HepG2 (cell line): Measurements from ENCODE around the gene TBC1D1. TPM values are rescaled to one million over a fixed set of nuclear protein-coding genes. Genes with fewer than 3 reads are reported as not detected.

Experiments used
- ATAC-seq: fragments of 200-7000 bp; cut with Tn5 transposase; 3 replicates; pipeline ENCODE4 v1.9.1; 2020; ENCODE audit warnings: mild to moderate bottlenecking, moderate library complexity
- BruUV-seq: library from RNA; stranded (reverse); fragments of 400-500 nt; replicated peaks from 2 replicates; lab custom pipeline; 2021; lab: Mats Ljungman, UMichigan
- CTCF ChIA-PET: fragments of 300-600 bp; formaldehyde crosslinking; extraction: SDS; loops from one replicate; lab custom pipeline; 2021; ENCODE audit warnings: low total read pairs, inconsistent platforms, low intra/inter-chr PET ratio; lab: Yijun Ruan, JAX
- POLR2A ChIA-PET: fragments of 350-600 bp; sonication (Branson Sonifier 250); formaldehyde crosslinking; loops from one replicate; lab custom pipeline; 2020; ENCODE audit warnings: antibody characterized with exemption, inconsistent platforms; lab: Yijun Ruan, JAX
- DNase-seq: peaks from one replicate; pipeline ENCODE4 v3.0.0-alpha.2; 2015; ENCODE audit warnings: low spot score
- FAIRE-seq: peaks from 3 replicates; lab custom pipeline; 2011; peaks lifted over from hg19 to GRCh38; lab: Jason Lieb, UNC
- H2AFZ ChIP-seq: one replicate; pipeline ENCODE4 v1.6.1; 2011; ENCODE audit warnings: low read length, inconsistent platforms
- H3K27ac ChIP-seq: fragments of 300-600 bp; 3 replicates; pipeline ENCODE4 v1.8.0; 2011; ENCODE audit warnings: mixed run types, mild to moderate bottlenecking, mixed read lengths, low read length, inconsistent platforms; ENCODE audit not compliant: insufficient read depth; ENCODE audit errors: extremely low read length
- H3K27me3 ChIP-seq, 2 experiments: fragments of 200-600 bp in 1 of 2; 2 replicates in 1 of 2; 3 replicates in 1 of 2; pipeline versions ENCODE4 v1.6.0 to v1.8.0; 2011; ENCODE audit warnings: low read length in 2 of 2, mild to moderate bottlenecking in 2 of 2, moderate library complexity in 2 of 2, inconsistent platforms in 1 of 2; ENCODE audit not compliant: insufficient read depth in 2 of 2, control insufficient read depth in 1 of 2
- H3K36me3 ChIP-seq, 2 experiments: fragments of 200-600 bp in 1 of 2; replicated peaks in 1 of 2; 2 replicates in 1 of 2; 3 replicates in 1 of 2; pipeline versions ENCODE4 v1.5.1 to v1.8.0; 2011; ENCODE audit warnings: low read length in 2 of 2, inconsistent platforms in 1 of 2; ENCODE audit not compliant: insufficient read depth in 2 of 2, control insufficient read depth in 1 of 2
- H3K4me1 ChIP-seq: 2 replicates; pipeline ENCODE4 v1.5.1; 2012; ENCODE audit warnings: low read length, inconsistent platforms; ENCODE audit not compliant: insufficient read depth
- H3K4me2 ChIP-seq: 2 replicates; pipeline ENCODE4 v1.6.0; 2011; ENCODE audit warnings: low read depth, low read length, inconsistent platforms
- H3K4me3 ChIP-seq, 3 experiments: fragments of 200-600 bp in 1 of 3; sonication (generic), shearing (Covaris generic) in 1 of 3; replicated peaks in 1 of 3; 2 replicates each; pipeline ENCODE4 v1.5.1; 2011 to 2016; ENCODE audit warnings: low read length in 3 of 3, inconsistent platforms in 2 of 3, low read depth in 2 of 3, mild to moderate bottlenecking in 2 of 3, control low read depth in 1 of 3, mixed read lengths in 1 of 3; ENCODE audit not compliant: insufficient read depth in 1 of 3
- H3K79me2 ChIP-seq: one replicate; pipeline ENCODE4 v1.6.1; 2011; ENCODE audit warnings: low read length, inconsistent platforms; ENCODE audit not compliant: insufficient read depth
- H3K9ac ChIP-seq: 2 replicates; pipeline ENCODE4 v1.6.0; 2011; ENCODE audit warnings: mild to moderate bottlenecking, low read depth, low read length, inconsistent platforms; ENCODE audit not compliant: insufficient read depth
- H3K9me3 ChIP-seq: 2 replicates; pipeline ENCODE4 v1.5.1; 2012; ENCODE audit warnings: mild to moderate bottlenecking, low read length
- H4K20me1 ChIP-seq: 2 replicates; pipeline ENCODE4 v1.6.0; 2011; ENCODE audit warnings: inconsistent platforms, mild to moderate bottlenecking, low read length, moderate library complexity; ENCODE audit not compliant: insufficient read depth
- EHMT2 ChIP-seq: fragments of 200-600 bp; sonication (generic); IDR thresholded peaks from 2 replicates; pipeline ENCODE4 v1.7.0; 2017; ENCODE audit warnings: antibody characterized with exemption, low read depth, low read length, borderline replicate concordance
- MYNN ChIP-seq: sonication (generic); formaldehyde crosslinking; IDR thresholded peaks from 2 replicates; pipeline ENCODE4 v1.4.0; 2020; ENCODE audit warnings: mild to moderate bottlenecking, low read depth, missing genetic modification reagents
- PPARG ChIP-seq: conservative IDR thresholded peaks from 2 replicates; pipeline ENCODE4 v1.6.1; 2016; ENCODE audit warnings: missing biosample characterization, missing genetic modification reagents
- SNRNP70 ChIP-seq: fragments of 200-400 bp; formaldehyde crosslinking; IDR thresholded peaks from 2 replicates; pipeline ENCODE4 v1.6.1; 2017; ENCODE audit warnings: mild to moderate bottlenecking, low read depth, low read length, moderate library complexity
- SOX6 ChIP-seq, 2 experiments: fragments of 450-650 bp in 1 of 2; sonication (generic) in 1 of 2; formaldehyde crosslinking in 1 of 2; IDR thresholded peaks; 2 replicates each; pipeline versions ENCODE4 v1.4.0 to v1.6.1; 2017 to 2020; ENCODE audit warnings: antibody characterized with exemption in 1 of 2, mild to moderate bottlenecking in 1 of 2, missing genetic modification reagents in 1 of 2
- ZBTB14 ChIP-seq: sonication (generic); formaldehyde crosslinking; IDR thresholded peaks from 2 replicates; pipeline ENCODE4 v1.4.0; 2020; ENCODE audit warnings: missing genetic modification reagents
- ZNF460 ChIP-seq: sonication (generic); formaldehyde crosslinking; IDR thresholded peaks from 2 replicates; pipeline ENCODE4 v1.5.1; 2020; ENCODE audit warnings: missing genetic modification reagents, mild to moderate bottlenecking, borderline replicate concordance
- ZNF570 ChIP-seq: sonication (generic); formaldehyde crosslinking; IDR thresholded peaks from 2 replicates; pipeline ENCODE4 v1.4.0; 2020; ENCODE audit warnings: mild to moderate bottlenecking, missing genetic modification reagents, borderline replicate concordance
- WGBS: methylation state at CpG from one replicate; pipeline ENCODE4 v1.1.6; 2017; ENCODE audit warnings: low lambda C conversion rate; 5-methylcytosine and 5-hydroxymethylcytosine counted together
- in situ Hi-C: cut with HindIII; loops from 2 replicates; pipeline ENCODE4 v1.10.0; 2017; ENCODE audit warnings: low pct_unique_long_range_greater_than_20kb; ENCODE audit not compliant: extremely low pct_ligation_motif_present
- intact Hi-C: fragments of 100-400 bp; cut with micrococcal nuclease; formaldehyde crosslinking; loops from one replicate; pipeline ENCODE4 v1.10.0; 2022; ENCODE audit not compliant: unreplicated experiment
- polyA plus RNA-seq, 8 experiments: library from polyadenylated mRNA; depleted of rRNA in 3 of 8; stranded (reverse) in 7 of 8; unstranded in 1 of 8; fragments of >200 nt; fragmentation: Illumina TruSeq in 4 of 8; extraction: Trizol in 4 of 8; gene quantifications; 2 replicates each; pipeline versions ENCODE4 v1.2.1 to v1.2.3, GENCODE V29; 2011 to 2016; ENCODE audit warnings: low read depth in 4 of 8, missing spikeins in 1 of 8, mixed read lengths in 1 of 8; ENCODE audit not compliant: insufficient read depth in 1 of 8
- total RNA-seq, 5 experiments: library from RNA; depleted of rRNA; stranded (reverse); fragments of >200 nt; fragmentation: Illumina TruSeq; extraction: Trizol; gene quantifications; 2 replicates each; pipeline ENCODE4 v1.2.3, GENCODE V29; 2016; ENCODE audit warnings: low read depth in 1 of 5
- TF ChIP-seq, protein P1 (sequence below): sonication (generic); formaldehyde crosslinking; conservative IDR thresholded peaks from 2 replicates; pipeline ENCODE4 v1.4.0; 2020; ENCODE audit warnings: missing genetic modification reagents
- TF ChIP-seq, protein P2 (sequence below): sonication (generic); formaldehyde crosslinking; IDR thresholded peaks from 2 replicates; pipeline ENCODE4 v1.9.0; 2021; ENCODE audit warnings: missing genetic modification reagents, mild to moderate bottlenecking, borderline replicate concordance

TBC1D1 gene
- total and polyA plus RNA-seq, 2 of the 13 experiments (the other 11 are each of a cell fraction or from before 2014, with no cell fraction given) = 37.3 to 62.8 TPM

DNA sequence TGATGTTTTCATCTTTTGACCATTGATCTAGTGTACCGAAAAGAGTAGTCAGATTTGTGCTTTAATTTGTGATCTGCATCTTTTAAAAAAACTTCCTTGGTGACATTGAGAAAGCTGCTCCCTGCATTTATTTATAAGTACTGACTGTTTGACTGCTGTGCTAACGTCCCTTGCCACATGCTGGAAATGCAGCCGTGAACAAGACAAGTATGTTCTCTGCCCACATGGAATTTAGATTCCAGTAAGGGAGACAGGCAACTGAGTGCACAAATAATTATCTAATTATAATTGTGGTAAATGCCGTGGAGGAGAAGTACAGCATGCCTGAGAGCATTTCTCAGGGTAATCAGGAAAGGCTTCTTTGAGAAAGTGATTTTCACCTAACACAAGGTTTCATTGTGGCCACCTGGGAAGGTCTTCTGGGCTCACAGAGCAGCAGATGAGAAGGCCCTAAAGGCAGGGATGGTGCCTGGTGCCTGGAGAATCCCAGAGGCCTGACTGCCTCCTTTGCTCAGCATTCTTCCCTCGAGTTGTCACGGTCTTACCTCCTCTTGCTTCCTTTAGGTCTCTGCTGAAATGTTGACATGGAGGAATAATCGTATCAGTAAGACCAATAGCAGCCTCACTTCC lies 125.1 kb downstream of the TBC1D1 start:
- no peak for DNase-seq
- Histone ChIP-seq H2AFZ (no peak overlapping the region), H3K27ac (no peak overlapping the region), H3K9me3 (no peaks in the 10 kb centered on the region), H3K9ac (no peak overlapping the region), H3K79me2 (no peaks in the 10 kb centered on the region), H3K27me3 (no peaks in the 10 kb centered on the region), H3K36me3 (peaks cover 0 to 22% of the 10 kb centered on the region in 2 experiments; a peak in 2 of 5 replicates), H3K4me2 (no peak overlapping the region), H3K4me1 (no peaks in the 10 kb centered on the region), H3K4me3 (no peak overlapping the region), H4K20me1 (no peaks in the 10 kb centered on the region)
- 94% methylated on average over 7 of the region's 7 CpGs for WGBS
- CTCF ChIA-PET = no interaction called here
- POLR2A ChIA-PET = no interaction called here
- no peak for FAIRE-seq
- ATAC-seq = no peak
- TF ChIP-seq MYNN (no peak), ZBTB14 (CRISPR knock-in tag) (no peak), SNRNP70 (no peak), PPARG (CRISPR knock-in tag) (no peak)
- in situ Hi-C loops (no loop called here), intact Hi-C loops (no loop called here)
- no TSS peak for BruUV-seq

- Histone ChIP-seq H3K79me2 (no peaks in the 10 kb centered on the region), H3K27me3 (no peaks in the 10 kb centered on the region), H3K4me1 (no peaks in the 10 kb centered on the region), H3K4me2 (no peak overlapping the region), H2AFZ (no peak overlapping the region), H4K20me1 (no peaks in the 10 kb centered on the region), H3K4me3 (no peak overlapping the region), H3K9me3 (no peaks in the 10 kb centered on the region), H3K27ac (no peak overlapping the region), H3K36me3 (peaks cover 2 to 29% of the 10 kb centered on the region in 2 experiments; a peak in 3 of 5 replicates), H3K9ac (no peak overlapping the region)
- no peak for DNase-seq
- ATAC-seq = no peak
- BruUV-seq = no TSS peak
- intact Hi-C loops = no loop called here
- 100% methylated on average over 2 of the region's 2 CpGs for WGBS
- in situ Hi-C loops = no loop called here
- ChIA-PET POLR2A (no interaction called here), CTCF (no interaction called here)
- TF ChIP-seq ZNF460 (CRISPR knock-in tag) = no peak
- TF ChIP-seq SOX6 (IDR thresholded peaks at IDR 0.05) = no peak
- TF ChIP-seq SOX6 (CRISPR knock-in tag; IDR thresholded peaks at IDR 0.05) = no peak
- TF ChIP-seq, protein P1, sequence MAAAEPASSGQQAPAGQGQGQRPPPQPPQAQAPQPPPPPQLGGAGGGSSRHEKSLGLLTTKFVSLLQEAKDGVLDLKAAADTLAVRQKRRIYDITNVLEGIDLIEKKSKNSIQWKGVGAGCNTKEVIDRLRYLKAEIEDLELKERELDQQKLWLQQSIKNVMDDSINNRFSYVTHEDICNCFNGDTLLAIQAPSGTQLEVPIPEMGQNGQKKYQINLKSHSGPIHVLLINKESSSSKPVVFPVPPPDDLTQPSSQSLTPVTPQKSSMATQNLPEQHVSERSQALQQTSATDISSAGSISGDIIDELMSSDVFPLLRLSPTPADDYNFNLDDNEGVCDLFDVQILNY (CRISPR knock-in tag) = no peak
- TF ChIP-seq EHMT2 = no peak
- no peak for TF ChIP-seq ZNF570 (CRISPR knock-in tag)
- TF ChIP-seq, protein P2, sequence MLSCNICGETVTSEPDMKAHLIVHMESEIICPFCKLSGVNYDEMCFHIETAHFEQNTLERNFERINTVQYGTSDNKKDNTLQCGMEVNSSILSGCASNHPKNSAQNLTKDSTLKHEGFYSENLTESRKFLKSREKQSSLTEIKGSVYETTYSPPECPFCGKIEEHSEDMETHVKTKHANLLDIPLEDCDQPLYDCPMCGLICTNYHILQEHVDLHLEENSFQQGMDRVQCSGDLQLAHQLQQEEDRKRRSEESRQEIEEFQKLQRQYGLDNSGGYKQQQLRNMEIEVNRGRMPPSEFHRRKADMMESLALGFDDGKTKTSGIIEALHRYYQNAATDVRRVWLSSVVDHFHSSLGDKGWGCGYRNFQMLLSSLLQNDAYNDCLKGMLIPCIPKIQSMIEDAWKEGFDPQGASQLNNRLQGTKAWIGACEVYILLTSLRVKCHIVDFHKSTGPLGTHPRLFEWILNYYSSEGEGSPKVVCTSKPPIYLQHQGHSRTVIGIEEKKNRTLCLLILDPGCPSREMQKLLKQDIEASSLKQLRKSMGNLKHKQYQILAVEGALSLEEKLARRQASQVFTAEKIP (CRISPR knock-in tag) = no peak
- FAIRE-seq = no peak
Observed at GRCh38 chr4:38016698-38017097, 125.8 kb downstream of the TBC1D1 start.
